H1 (cell line): ENCODE results near the gene SUGP2. TPM values are rescaled to one million over a fixed set of nuclear protein-coding genes. Genes with fewer than 3 reads are reported as not detected.

Source experiments
- MAFK ChIP-seq: IDR thresholded peaks from 2 replicates; pipeline ENCODE4 v1.6.1; 2012; ENCODE audit warnings: low read depth, mild to moderate bottlenecking, improper control_type of control experiment, low read length
- SRF ChIP-seq: IDR thresholded peaks from 2 replicates; pipeline ENCODE4 v1.6.1; 2011; ENCODE audit warnings: mild to moderate bottlenecking, low read depth, low read length, moderate library complexity
- polyA plus RNA-seq, 7 experiments: library from polyadenylated mRNA; depleted of rRNA in 3 of 7; stranded (reverse) in 5 of 7; unstranded in 2 of 7; fragments of >200 nt in 5 of 7; fragments of 200-250 nt in 2 of 7; gene quantifications; 1 replicate in 5 of 7; 2 replicates in 1 of 7; 4 replicates in 1 of 7; pipeline versions ENCODE4 v1.2.1 to v1.2.3, GENCODE V29; 2011 to 2013; ENCODE audit warnings: missing spikeins in 2 of 7, mixed read lengths in 2 of 7
- total RNA-seq: library from RNA; stranded (reverse); fragmentation: NEBNext Ultra II Directional; extraction: Animal tissue kit (Norgen Biotek cat#: 25700); gene quantifications from 2 replicates; pipeline ENCODE4 v1.2.1, GENCODE V29; 2021

The SUGP2 gene
- total and polyA plus RNA-seq, 2 of the 8 experiments (the other 6 are each of a cell fraction or from before 2014, with no cell fraction given) = 57.7 to 114 TPM

DNA sequence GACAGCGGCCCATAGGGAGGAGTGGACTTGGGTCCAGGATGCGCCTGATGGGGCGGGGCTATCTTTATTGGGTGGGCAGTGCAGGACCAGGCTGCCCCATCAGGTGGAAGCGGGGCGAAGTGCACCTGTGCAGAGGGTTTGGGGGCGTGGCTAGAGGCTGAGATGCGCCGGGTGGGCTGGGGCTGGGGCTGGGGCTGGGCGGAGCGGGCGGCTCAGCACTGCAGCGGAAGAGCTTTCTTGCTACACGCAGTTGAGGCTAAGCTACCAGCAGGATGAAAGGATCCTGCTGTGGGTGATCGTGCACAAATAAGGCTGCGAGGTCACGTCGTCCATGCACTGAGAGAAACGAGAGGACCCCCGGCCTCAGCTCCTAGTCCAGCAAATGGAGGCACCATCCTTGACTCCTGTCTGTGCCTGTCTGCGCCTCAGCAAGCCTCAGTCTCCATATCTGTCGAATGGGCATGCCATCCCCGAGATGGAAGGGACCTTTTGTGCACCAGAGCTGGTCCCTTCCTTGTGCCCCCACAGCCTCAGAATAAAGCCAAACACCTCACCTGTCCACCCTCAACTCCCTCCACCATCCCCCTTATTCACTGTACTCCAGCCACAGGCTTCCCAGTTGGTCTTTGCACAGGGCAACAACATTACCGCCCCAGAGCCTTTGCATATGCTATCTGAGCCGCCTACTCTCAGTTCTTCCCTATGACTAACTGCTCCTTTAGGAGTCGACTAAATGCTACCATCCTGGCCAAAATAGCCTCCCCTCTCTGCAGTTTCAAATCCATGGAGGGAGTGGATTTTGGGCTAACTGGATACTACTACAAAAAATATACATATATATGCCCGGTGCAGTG is 71.3 kb downstream of the SUGP2 start (continued):
- TF ChIP-seq MAFK = no peak
- TF ChIP-seq SRF = no peak
